HepG2 (cell line): ENCODE measurements around the gene RAET1E. TPM values are rescaled to one million over a fixed set of nuclear protein-coding genes. Genes with fewer than 3 reads are reported as not detected.

Experiments
- CCDC6 ChIP-seq: sonication (generic); formaldehyde crosslinking; IDR thresholded peaks from 2 replicates; pipeline ENCODE4 v1.8.1; 2022; ENCODE audit warnings: mild to moderate bottlenecking, missing genetic modification reagents, moderate library complexity
- DMTF1 ChIP-seq: sonication (generic); formaldehyde crosslinking; IDR thresholded peaks from 2 replicates; pipeline ENCODE4 v1.4.0; 2020; ENCODE audit warnings: mild to moderate bottlenecking, missing genetic modification reagents
- JUN ChIP-seq: sonication (generic); formaldehyde crosslinking; IDR thresholded peaks from 2 replicates; pipeline ENCODE4 v1.4.0; 2020; ENCODE audit warnings: mild to moderate bottlenecking, missing genetic modification reagents
- MATR3 ChIP-seq: sonication (generic); formaldehyde crosslinking; IDR thresholded peaks from 2 replicates; pipeline ENCODE4 v1.4.0; 2020; ENCODE audit warnings: missing genetic modification reagents
- MXD4 ChIP-seq: IDR thresholded peaks from 2 replicates; pipeline ENCODE4 v1.6.1; 2016; ENCODE audit warnings: mild to moderate bottlenecking, missing biosample characterization, missing genetic modification reagents
- NAIF1 ChIP-seq: sonication (generic); formaldehyde crosslinking; IDR thresholded peaks from 2 replicates; pipeline ENCODE4 v1.5.0; 2020; ENCODE audit warnings: mild to moderate bottlenecking, missing genetic modification reagents, borderline replicate concordance
- NCOA5 ChIP-seq: sonication (generic); formaldehyde crosslinking; IDR thresholded peaks from 2 replicates; pipeline ENCODE4 v1.4.0; 2020; ENCODE audit warnings: missing genetic modification reagents
- RXRA ChIP-seq: sonication (generic); formaldehyde crosslinking; IDR thresholded peaks from 2 replicates; pipeline ENCODE4 v1.5.1; 2020; ENCODE audit warnings: missing genetic modification reagents
- TCF7L2 ChIP-seq: IDR thresholded peaks from 2 replicates; pipeline ENCODE4 v1.6.1; 2011; ENCODE audit warnings: mild to moderate bottlenecking, low read depth, low read length, moderate library complexity
- YY1 ChIP-seq: IDR thresholded peaks from 2 replicates; pipeline ENCODE4 v1.6.1; 2011; ENCODE audit warnings: low read length, low read depth, moderate library complexity, mild to moderate bottlenecking; ENCODE audit not compliant: insufficient read depth, insufficient replicate concordance
- ZNF205 ChIP-seq: IDR thresholded peaks from 2 replicates; pipeline ENCODE4 v1.6.1; 2018; ENCODE audit warnings: missing biosample characterization, missing genetic modification reagents
- ZNF484 ChIP-seq: sonication (generic); formaldehyde crosslinking; IDR thresholded peaks from 2 replicates; pipeline ENCODE4 v1.5.1; 2020; ENCODE audit warnings: mild to moderate bottlenecking, low read depth, missing genetic modification reagents, borderline replicate concordance
- ZNF543 ChIP-seq: sonication (generic); formaldehyde crosslinking; IDR thresholded peaks from 2 replicates; pipeline ENCODE4 v1.4.0; 2020; ENCODE audit warnings: mild to moderate bottlenecking, missing genetic modification reagents
- ZNF598 ChIP-seq: sonication (generic); formaldehyde crosslinking; IDR thresholded peaks from 2 replicates; pipeline ENCODE4 v1.5.1; 2020; ENCODE audit warnings: mild to moderate bottlenecking, missing genetic modification reagents, borderline replicate concordance
- ZNF687 ChIP-seq: sonication (generic); formaldehyde crosslinking; IDR thresholded peaks from 2 replicates; pipeline ENCODE4 v1.5.1; 2020; ENCODE audit warnings: mild to moderate bottlenecking, missing genetic modification reagents, moderate library complexity
- ZNF780A ChIP-seq: sonication (generic); formaldehyde crosslinking; IDR thresholded peaks from 2 replicates; pipeline ENCODE4 v1.8.0; 2022; ENCODE audit warnings: mild to moderate bottlenecking, missing genetic modification reagents, moderate library complexity
- polyA plus RNA-seq, 8 experiments: library from polyadenylated mRNA; depleted of rRNA in 3 of 8; stranded (reverse) in 7 of 8; unstranded in 1 of 8; fragments of >200 nt; fragmentation: Illumina TruSeq in 4 of 8; extraction: Trizol in 4 of 8; gene quantifications; 2 replicates each; pipeline versions ENCODE4 v1.2.1 to v1.2.3, GENCODE V29; 2011 to 2016; ENCODE audit warnings: low read depth in 4 of 8, missing spikeins in 1 of 8, mixed read lengths in 1 of 8; ENCODE audit not compliant: insufficient read depth in 1 of 8
- total RNA-seq, 5 experiments: library from RNA; depleted of rRNA; stranded (reverse); fragments of >200 nt; fragmentation: Illumina TruSeq; extraction: Trizol; gene quantifications; 2 replicates each; pipeline ENCODE4 v1.2.3, GENCODE V29; 2016; ENCODE audit warnings: low read depth in 1 of 5
- TF ChIP-seq, protein P1 (sequence below): IDR thresholded peaks from 2 replicates; pipeline ENCODE4 v1.6.1; 2018; ENCODE audit warnings: missing genetic modification reagents, mild to moderate bottlenecking, missing compliant biosample characterization
- TF ChIP-seq, protein P2 (sequence below): IDR thresholded peaks from 2 replicates; pipeline ENCODE4 v1.6.1; 2012; ENCODE audit warnings: low read length, improper control_type of control experiment

Gene RAET1E
- total and polyA plus RNA-seq, 2 of the 13 experiments (the other 11 are each of a cell fraction or from before 2014, with no cell fraction given): not detected

GRCh38 chr6:149862922-149863697, 34.8 kb downstream of the RAET1E start (continued):
- TF ChIP-seq ZNF543 (CRISPR knock-in tag) (no peak), DMTF1 (CRISPR knock-in tag) (no peak), ZNF687 (CRISPR knock-in tag) (peak; percentile 51; the same call in 1 of the 2 replicates), ZNF205 (CRISPR knock-in tag) (no peak), RXRA (no peak), NCOA5 (no peak), MXD4 (CRISPR knock-in tag) (0 out of 2 replicates have a peak, but pooled peaks have one; percentile 14), ZNF598 (CRISPR knock-in tag) (0 out of 2 replicates have a peak, but pooled peaks have one; percentile 30), TCF7L2 (no peak), MATR3 (CRISPR knock-in tag) (0 out of 2 replicates have a peak, but pooled peaks have one; percentile 92), JUN (no peak), ZNF780A (no peak), CCDC6 (peak; percentile 40; the same call in 1 of the 2 replicates), ZNF484 (CRISPR knock-in tag) (no peak), YY1 (peak; percentile 30), NAIF1 (CRISPR knock-in tag) (no peak)
- TF ChIP-seq, protein P1, sequence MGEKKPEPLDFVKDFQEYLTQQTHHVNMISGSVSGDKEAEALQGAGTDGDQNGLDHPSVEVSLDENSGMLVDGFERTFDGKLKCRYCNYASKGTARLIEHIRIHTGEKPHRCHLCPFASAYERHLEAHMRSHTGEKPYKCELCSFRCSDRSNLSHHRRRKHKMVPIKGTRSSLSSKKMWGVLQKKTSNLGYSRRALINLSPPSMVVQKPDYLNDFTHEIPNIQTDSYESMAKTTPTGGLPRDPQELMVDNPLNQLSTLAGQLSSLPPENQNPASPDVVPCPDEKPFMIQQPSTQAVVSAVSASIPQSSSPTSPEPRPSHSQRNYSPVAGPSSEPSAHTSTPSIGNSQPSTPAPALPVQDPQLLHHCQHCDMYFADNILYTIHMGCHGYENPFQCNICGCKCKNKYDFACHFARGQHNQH (CRISPR knock-in tag): no peak
- TF ChIP-seq, protein P2, sequence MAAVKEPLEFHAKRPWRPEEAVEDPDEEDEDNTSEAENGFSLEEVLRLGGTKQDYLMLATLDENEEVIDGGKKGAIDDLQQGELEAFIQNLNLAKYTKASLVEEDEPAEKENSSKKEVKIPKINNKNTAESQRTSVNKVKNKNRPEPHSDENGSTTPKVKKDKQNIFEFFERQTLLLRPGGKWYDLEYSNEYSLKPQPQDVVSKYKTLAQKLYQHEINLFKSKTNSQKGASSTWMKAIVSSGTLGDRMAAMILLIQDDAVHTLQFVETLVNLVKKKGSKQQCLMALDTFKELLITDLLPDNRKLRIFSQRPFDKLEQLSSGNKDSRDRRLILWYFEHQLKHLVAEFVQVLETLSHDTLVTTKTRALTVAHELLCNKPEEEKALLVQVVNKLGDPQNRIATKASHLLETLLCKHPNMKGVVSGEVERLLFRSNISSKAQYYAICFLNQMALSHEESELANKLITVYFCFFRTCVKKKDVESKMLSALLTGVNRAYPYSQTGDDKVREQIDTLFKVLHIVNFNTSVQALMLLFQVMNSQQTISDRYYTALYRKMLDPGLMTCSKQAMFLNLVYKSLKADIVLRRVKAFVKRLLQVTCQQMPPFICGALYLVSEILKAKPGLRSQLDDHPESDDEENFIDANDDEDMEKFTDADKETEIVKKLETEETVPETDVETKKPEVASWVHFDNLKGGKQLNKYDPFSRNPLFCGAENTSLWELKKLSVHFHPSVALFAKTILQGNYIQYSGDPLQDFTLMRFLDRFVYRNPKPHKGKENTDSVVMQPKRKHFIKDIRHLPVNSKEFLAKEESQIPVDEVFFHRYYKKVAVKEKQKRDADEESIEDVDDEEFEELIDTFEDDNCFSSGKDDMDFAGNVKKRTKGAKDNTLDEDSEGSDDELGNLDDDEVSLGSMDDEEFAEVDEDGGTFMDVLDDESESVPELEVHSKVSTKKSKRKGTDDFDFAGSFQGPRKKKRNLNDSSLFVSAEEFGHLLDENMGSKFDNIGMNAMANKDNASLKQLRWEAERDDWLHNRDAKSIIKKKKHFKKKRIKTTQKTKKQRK: no peak
